ENCODE measurements around the gene DESI1.
"Not testable (repeated sequence)": the region's sequence is repeated elsewhere in the genome, so short reads cannot be mapped to it uniquely, and the experiment has no call there.

The DESI1 gene

DNA sequence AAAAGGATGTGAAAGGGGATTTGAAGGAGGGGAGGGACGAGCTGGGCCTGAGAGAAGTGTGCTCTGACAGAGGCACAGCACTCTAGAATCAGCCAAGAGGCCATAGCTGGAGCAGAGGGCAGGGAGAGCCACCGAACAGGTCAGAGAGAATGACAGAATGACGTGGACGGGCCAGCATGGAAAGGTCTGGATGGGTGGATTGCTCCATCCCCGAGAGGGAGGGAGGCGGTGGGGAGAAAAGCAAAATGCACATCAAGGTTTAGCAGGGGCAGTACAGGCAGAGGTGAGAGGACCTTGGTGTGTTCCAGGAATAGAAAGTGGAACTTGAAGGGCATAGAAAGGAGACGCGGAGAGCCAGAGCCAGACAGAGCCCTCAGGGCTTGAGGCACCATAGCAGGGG is 38.1 kb downstream of the DESI1 start:
- no peak for DNase-seq

DNA sequence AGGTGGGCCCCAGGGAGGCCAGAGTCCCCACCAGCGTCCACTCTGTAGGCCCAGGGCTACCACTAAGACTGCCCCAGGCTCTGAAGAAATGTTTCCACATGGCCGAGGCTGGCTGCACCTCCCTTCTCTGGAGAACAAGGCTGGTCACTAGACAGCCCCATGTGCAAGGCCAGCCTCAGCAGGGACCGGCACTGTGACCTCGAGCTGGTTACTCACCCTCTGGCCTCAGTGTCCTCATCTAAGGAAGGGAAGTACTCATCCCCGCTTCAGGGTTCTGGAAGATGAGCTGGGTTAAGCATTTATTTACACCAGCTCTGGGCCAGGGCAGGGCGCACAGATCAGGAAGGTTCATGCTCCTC is 40.9 kb downstream of the DESI1 start:
- DNase-seq = no peak

DNA sequence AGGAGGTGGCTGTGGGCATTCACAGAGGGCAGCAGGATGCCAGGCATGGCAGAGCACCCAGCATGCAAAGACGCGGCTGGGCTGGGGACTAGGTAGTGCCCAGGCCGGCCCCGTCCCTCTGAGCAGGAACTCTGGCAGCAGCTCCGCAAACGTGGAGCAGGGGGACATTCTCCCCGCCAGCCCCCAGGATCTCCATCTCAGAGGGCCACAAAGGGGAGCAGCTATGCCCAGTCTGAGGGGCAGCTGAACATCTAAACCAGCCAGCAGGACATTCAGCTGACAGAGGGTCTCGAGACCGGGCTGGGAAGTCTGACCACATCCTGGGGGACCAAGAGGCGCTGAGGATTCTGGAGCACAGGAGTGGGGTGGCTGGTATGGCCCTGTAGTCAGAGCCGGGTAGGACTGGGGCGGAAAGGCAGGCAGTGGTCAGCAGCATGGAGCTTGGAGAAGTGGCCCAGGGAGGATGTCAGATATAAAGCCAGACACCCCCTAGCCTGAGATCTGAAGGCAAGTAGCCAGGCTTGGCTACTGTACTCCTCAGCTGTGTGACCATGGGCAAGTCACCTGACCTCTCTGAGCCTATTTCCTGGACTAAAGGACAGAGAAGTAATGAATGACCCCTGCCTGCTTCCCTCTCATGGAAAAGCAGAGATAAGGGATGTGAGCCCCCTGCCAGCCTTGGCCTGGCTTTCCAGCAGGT is 41.4 kb downstream of the DESI1 start:
- no peak for DNase-seq

DNA sequence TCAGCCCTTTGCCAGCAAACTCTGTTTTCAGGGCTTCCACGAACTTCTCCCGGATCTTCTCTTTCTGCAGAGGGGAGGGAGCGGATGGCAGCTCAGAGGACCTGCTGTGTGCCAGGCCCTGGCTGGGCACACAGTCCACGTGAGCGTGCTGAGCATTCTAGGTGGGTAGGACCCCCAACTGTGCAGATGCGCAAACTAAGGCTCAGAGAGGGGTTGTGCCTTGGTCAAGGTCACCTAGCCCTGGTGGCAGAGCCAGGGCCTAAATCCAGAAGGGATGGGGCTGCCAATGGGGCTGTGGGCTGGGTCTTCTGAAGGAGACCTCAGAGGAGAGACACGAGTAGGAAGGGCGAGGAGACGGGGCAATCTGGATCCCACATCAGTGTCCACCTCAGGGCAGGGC is 42.0 kb downstream of the DESI1 start:
- no peak for DNase-seq

DNA sequence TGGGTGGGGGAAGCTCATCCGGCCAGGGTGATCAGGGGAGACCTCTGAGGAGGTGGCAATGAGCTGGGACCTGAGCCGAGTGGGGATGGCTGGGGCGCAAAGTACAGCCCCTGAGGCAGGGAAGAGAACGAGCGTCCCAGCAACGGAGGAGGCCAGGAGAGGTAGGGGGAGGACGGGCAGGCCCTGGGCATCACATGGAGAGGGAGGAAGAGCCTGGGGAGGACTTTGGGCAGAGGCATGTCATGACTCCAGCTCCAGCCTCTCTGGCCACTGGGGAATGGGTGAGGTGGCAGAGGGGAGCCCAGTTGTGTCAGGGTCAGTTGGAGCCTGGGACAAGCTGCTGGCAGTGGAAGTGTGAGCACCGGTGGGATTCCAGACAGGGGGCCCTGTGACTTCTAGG is 42.7 kb downstream of the DESI1 start:
- no peak for DNase-seq

DNA sequence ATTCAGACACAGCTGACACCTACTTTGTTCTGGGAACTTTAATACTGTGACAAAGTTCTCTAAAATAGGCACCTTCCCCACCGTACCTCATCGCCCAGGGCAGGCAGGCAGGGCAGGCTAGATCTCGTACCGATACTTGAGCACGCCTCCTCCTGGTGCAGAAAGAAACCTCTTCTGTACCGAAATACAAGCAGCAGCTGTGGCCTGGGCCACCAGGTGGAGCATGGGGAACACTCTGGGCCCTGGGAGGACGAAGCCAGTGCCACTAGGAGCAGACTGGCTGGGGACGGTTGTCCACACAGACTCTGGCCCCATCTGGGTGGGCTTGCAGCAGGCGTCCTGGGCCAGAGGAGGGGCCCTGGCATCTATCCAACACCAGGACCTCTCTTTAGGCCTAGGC is 44.0 kb downstream of the DESI1 start:
- DNase-seq = peak; percentile 26

DNA sequence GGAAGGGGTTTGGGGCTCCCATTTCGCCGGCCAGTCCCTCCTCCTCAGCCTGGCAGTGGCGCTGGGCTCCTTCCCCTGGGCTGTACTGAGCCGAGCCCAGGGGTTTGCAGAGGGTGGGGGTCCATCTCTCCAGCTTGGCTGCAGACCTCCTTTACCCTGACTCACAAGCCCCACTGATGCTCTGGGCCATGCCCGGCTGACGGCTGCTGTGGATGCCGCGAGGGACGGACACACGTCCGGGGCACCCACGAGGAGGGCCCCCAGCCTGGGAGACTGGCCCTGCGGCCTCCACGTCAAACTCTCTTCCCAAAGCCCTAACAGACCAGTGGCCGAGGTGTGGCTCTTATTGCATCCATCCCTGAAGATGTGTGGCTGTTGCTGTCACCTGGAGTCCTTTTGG is 45.3 kb downstream of the DESI1 start:
- DNase-seq = no peak

DNA sequence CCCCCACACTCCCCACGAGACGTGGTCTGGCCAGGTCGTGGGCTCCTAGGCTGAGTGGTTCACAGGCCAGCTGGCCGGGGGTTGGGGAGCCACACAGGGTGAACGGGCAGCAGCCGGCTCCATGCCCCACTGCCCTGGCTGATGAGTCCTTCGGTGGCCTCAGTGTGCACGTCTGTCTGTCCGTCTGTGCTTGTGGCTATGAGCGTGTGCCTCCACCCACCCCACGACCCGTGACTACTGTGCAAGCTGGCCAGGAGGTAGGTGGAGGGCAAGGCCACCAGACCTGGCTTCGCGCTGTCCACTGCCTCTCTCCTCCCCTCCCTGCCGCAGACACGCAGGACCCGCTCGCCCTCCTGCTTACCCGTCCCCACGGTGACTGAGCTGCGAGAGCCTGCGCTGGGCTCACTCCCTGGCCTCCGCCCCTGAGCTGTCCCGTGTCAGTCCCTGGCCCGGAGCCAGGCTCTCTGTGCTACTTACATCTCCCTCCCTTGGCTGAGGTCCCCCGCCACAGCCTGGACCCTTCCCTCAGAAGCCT is 45.9 kb downstream of the DESI1 start:
- DNase-seq = no peak

DNA sequence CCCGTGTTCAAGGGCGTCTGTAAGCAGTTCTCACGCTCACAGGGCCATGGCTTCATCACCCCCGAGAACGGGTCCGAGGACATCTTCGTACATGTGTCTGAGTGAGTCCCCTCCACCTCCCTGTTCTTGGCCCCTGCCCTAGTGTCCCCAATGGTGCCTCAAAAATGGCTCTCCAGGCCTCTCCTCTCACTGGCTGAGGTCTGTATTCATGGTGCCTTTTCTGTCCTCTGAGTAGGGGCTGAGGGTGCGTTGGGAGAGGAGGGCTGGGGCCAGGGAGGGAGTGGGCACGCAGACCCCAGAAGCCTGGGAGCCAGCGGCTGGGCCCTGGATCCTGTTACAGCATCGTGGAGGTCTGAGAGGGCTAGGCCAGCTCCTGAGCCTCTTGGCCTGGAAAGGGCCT is 47.2 kb downstream of the DESI1 start:
- DNase-seq = no peak

DNA sequence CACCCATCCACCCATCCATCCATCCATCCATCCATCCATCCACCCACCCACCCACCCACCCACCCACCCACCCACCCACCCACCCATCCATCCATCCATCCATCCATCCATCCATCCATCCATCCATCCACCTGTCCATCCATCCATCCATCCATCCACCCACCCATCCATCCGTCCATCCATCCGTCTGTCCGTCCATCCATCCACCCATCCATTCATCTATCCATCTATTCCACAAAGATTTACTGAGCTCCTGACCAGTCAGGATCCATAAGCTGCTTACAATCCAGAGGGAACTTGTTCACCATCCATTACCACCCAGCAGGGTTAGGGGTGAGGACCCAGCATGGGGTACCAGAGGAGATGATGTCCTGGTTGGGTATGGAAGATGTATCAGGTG is 48.5 kb downstream of the DESI1 start:
- DNase-seq = not testable (repeated sequence)

DNA sequence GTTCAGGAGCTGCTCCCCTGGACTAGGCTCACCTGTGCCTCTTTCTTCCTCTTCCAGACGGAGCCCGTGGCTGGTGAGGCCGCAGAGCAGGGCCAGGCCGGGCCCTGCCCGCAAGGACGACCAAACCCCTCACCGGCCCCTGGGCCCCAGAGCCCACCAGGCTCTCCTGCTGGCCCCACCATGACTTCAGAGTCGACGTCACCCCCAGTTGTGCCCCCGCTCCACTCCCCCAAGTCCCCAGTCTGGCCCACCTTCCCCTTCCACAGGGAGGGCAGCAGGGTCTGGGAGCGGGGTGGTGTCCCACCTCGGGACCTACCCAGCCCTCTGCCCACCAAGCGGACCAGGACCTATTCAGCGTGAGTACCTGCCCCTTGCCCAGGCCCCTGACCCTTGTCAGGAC is 49.1 kb downstream of the DESI1 start:
- DNase-seq = no peak

DNA sequence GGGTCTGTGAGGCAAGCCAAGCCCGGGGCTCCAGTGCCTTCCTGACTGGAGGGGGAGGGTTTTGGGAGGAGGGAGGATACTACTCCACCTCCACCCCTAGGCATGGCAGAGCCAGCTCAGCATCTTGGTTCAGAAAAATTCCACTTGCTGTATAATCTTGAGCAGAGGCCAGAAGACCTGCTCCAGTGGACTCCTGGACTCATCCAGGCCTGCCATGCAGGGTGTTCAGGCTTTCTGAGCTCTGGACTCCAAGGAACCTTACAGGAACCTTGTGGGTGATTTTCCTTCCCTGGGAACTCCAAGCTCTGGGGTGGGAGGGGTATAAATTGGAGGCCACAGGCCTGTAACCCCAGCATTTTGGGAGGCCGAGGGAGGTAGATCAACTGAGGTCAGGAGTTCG is 50.6 kb downstream of the DESI1 start:
- DNase-seq = no peak

DNA sequence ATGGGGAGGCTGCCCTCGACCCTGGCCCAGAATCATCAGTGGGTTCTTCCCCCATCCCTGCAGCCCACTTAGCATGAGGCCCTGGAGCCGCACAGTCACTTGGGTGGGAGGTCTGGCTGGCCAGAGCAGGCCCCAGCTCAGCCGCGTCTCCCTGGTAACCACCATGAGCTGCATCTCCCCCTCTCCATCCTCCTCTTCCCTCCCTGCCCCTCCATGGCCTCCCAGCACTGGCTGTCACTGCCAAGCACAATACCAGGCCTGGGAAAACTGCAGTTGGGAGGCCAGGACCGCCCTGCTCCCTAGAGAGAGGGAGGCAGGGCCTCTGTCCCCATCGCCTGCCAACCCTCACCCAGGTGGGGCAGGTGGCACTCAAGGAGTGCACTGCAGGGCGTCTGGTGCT is 52.0 kb downstream of the DESI1 start:
- DNase-seq = peak; percentile 71

DNA sequence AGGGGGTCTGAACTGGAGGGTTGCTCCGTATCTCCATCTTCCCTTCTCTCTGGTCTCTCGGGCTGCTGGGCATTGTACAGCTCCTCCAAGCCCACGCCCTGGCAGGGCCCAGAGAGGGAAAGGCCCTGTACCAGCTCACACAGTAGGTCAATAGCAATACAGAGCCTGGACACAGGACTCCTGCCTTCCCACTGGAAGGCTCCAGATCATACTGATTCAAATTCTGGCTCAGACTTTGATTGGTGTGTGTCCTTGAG is 53.4 kb downstream of the DESI1 start:
- DNase-seq = no peak

DNA sequence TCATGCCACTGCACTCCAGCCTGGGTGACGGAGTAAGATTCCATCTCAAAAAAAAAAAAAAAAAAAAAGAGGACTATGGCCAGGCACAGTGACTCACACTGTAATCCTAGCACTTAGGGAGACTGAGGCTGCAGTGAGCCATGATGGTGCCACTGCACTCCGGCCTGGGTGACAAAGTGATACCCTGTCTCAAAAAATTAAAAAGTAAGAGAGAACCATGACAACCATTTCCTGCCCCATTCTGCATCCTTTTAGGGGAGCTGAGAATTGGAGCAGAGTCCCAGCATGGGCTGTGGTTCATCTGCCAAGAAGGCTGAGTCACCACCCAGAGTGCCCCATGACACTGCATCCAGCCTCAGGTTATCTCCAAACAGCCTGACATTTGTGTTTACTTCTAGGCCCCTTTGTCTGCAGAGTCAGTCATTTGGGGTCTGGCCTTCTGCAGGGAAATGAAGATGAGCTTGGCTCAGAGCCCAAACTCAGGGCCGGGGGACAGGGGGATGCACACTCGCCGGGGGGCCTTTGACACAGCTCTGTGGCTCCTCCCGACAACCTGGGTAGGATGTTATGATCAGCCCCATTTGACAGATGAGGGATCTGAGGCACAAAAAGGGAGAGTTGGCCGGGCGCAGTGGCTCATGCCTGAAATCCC is 55.3 kb downstream of the DESI1 start:
- no peak for DNase-seq

DNA sequence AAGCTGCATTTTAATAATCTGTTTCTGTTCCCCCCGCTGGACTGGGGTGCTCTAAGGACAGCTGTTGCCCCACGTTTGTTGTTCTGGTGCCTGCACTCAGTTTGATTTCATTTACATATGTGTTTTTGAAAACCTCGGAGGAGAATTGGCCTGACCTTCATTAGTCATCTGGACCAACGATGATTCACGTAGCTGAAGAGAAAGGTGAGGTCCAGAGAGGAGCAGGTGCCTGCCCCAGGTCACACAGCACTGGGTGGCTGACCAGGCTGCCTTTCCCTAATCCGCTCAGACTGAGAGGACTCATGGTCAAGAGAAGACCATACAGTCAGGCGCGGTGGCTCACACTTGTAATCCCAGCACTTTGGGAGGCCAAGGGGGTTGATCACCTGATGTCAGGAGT is 56.3 kb downstream of the DESI1 start:
- DNase-seq = no peak

DNA sequence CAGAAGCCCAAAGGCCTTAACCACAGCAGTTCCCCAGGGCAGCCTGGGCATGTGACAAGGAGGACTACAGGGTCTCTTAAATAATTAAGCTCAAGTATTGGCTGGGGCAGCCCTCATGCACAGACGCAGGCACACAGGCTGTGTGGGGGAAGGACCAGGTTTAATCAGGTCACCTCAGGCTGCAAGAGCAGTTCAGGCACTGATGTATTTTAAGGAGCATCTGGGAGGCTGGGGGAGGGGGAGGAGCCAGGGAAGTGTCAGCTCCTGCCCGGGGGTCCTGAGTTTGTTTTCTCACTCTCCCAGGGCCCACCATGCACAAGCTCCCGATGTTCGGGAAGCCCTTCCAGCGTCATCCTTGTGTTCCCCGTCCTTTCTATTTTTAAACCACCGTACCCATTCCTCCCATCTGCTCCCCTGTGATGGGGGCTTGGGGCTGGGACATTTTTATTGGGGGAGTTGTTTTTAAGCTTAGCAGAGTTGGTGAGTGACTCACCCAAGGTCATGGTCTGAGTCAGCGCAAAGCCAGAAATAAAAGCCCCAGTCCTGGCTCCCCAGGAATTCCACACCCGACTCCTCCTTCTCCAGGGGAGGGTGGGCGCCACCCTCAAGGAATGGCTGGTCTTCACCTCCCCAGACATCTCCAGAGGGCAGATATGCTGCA is 57.7 kb downstream of the DESI1 start:
- peak; percentile 42 for DNase-seq

DNA sequence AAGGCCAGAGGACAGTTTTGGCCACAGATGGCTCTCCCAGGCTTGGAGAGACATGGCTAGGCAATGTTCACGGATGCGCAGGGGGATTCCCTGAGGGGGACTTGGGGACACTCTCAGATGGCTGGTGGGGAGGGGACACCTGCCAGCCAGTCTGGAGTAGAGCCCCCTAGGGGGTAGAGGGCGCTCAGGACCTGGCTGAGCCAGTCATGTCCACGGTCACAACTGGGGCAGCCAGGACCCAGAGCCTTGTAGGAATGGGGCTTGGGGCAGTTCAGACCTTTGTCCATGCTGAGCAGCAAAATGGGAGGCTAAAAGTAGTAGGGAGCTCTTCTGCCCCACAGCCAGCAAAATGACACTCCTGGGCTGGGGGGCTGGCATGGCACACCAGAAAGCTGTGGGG is 58.4 kb downstream of the DESI1 start:
- peak; percentile 27 for DNase-seq

DNA sequence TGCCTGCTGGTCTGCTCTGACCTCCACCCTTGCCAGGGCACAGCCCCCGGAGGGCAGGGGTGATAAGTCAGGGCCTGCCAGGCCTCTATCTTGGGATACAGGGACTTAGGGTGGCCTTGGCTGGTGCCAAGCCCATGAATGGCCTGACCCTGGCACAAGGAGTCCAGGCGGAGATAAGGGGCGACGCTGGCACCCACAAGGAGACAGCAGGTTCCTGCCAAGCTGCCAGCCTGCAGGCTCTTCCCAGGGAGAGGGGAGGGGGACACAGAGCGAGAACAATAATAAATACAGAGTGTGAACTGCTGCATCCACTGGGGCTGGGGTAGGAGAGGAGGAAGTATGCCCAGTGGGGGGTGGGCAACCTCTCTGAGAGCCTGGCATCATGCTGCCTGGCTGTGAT is 59.1 kb downstream of the DESI1 start:
- DNase-seq = no peak

DNA sequence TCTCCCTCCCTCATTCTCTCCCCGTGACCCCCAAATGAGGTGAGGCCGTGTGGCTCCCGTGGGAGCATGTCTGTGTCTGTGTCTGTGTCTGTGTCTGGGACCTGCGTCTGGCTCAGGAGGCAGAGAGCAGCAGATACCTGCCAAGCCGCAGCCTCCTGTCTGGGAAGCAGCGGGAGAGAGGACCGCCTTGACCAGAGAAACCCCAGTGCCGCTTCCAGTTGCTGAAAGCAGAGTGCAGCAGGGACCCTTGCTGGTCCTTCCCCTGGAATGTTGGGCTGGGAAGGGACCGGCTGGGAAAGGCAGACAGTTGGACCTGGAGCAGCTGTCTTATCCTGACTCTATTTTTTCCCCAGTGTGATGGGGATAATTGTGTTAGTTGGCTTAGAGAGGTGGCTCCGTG is 59.5 kb downstream of the DESI1 start:
- no peak for DNase-seq

DNA sequence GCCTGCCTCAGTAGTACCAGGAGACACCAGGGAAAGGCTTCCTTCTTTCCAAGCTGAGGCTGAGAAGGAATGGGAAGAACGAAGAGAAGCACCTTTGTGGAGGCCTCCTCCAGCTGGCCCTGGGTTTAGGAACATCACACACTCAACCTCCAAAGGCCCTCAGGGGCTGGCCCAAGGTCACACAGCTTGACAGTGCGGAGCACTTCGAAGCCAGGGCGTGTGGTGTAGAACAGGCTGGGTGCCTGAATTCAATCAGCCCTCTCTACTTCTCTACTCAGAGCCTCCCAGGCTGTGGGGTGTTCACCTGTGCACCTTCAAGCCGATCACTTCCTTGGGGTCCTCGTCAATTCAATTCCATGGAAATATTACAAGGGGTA is 60.8 kb downstream of the DESI1 start:
- peak; percentile 57 for DNase-seq

DNA sequence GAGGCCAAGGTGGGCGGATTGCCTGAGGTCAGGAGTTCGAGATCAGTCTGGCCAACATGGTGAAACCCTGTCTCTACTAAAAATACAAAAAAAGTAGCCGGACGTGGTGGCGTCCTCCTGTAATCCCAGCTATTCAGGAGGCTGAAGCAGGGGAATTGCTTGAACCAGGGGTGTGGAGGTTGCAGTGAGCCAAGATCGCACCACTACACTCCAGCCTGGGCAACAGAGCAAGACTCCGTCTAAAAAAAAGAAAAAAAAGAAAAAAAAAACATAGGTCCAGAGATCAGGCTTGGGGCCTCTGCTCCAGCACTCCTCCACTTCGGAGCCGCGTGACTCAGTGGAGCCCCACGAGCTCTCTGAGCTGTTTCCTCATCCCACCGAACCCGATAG is 62.6 kb downstream of the DESI1 start:
- not testable (repeated sequence) for DNase-seq

DNA sequence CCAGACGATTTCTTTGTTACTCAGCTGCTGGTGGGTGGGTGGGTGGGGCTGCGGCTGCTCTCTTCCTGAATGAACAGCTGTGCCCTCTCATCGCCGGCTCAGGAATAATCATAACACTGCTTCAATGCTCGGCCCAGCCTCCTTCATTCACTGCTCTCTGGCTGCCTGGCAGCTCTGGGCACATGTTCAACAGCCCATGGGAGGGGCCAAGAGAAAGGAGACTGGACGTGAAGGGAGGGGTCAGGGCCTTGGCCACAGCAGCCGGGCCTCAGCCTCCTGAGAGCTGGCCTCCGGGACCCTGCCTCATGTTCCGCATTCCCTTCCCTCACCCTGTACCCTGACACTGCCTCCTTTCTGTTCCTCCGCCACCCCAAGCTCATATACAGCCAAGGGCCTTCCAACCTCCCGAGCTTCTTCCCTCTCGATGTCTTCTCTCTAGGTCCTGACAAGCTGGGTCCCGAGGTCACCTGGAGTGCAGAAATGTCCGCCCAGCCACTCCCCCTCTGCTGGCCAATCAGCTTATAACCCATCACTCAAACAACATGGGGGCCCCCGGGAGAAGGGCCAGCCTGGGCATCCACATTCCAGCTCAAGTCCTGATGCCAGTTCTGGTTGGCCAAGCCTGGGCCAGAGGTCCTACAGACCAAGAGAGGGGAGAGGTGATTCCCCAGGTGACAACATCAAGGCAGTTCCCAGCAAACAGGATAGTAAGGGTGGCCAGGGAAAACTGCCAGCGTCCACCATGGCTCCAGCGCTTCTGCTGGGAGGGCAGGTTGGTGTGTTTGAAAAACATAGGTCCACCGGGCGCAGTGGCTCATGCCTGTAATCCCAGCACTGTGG is 63.2 kb downstream of the DESI1 start:
- DNase-seq = peak; percentile 74

DNA sequence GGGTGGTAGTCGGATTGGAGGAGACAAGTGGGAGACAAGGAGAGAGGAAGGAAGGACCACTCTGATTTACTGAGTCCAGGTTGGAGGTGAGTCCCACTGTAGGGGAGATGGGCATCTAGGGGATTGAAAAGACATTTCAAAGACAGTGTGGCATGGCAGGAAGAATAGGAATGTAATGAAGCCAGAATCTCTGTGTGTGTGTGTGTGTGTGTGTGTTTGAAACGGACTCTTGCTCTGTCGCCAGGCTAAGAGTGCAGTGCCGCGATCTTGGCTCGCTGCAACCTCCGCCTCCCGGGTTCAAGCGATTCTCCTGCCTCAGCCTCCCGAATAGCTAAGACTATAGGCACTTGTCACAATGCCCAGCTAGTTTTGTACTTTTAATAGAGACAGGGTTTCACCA is 64.3 kb downstream of the DESI1 start:
- DNase-seq = peak; percentile 9
